Colon (tissue), 2 donors: Measurements from ENCODE around the gene COG5.

Experiments
- FAIRE-seq: peaks from 2 replicates; lab custom pipeline; 2012; peaks lifted over from hg19 to GRCh38; lab: Jason Lieb, UNC
- donor health status: control.
- donor health status: control.

The COG5 gene

GRCh38 chr7:107563775-107564552 is at the start of gene COG5, which contains the start of gene DUS4L:
COG5 (minus strand) TSS chr7:107563920; CDS start chr7:107563896, 24 bp downstream.
DUS4L (plus strand) TSS chr7:107563971; CDS start chr7:107567071, 3,100 bp downstream.
- no peak for FAIRE-seq

- no peak for FAIRE-seq
These were observed 49.7 kb upstream of the COG5 start for GRCh38 chr7:107613439-107613838.

- no peak for FAIRE-seq
These were observed 46.6 kb upstream of the COG5 start for GRCh38 chr7:107610323-107610722.

- FAIRE-seq, result no peak
These were observed 46.1 kb upstream of the COG5 start for GRCh38 chr7:107609811-107610261.

- no peak for FAIRE-seq
These were observed 42.6 kb upstream of the COG5 start for GRCh38 chr7:107606303-107606702.

- no peak for FAIRE-seq
These were observed 41.6 kb upstream of the COG5 start for GRCh38 chr7:107605218-107605815.

- no peak for FAIRE-seq
These were observed 37.1 kb upstream of the COG5 start for GRCh38 chr7:107600816-107601215.

- FAIRE-seq, result no peak
These were observed 35.5 kb upstream of the COG5 start for GRCh38 chr7:107599262-107599661.

GRCh38 chr7:107597953-107598352 is 34.2 kb upstream of the COG5 start:
- FAIRE-seq, result no peak

- no peak for FAIRE-seq
These were observed 33.8 kb upstream of the COG5 start for GRCh38 chr7:107597582-107597916.

- no peak for FAIRE-seq
These were observed 33.3 kb upstream of the COG5 start for GRCh38 chr7:107596881-107597581.

- FAIRE-seq, result no peak
These were observed 31.4 kb upstream of the COG5 start for GRCh38 chr7:107594961-107595737.

- no peak for FAIRE-seq
These were observed 29.3 kb upstream of the COG5 start for GRCh38 chr7:107593025-107593410.

- FAIRE-seq, result no peak
These were observed 28.8 kb upstream of the COG5 start for GRCh38 chr7:107592361-107593024.

- FAIRE-seq, result no peak
These were observed 27.7 kb upstream of the COG5 start for GRCh38 chr7:107591421-107591820.

- FAIRE-seq, result no peak
These were observed 24.9 kb upstream of the COG5 start for GRCh38 chr7:107588529-107589130.

- FAIRE-seq, result no peak
These were observed 21.0 kb upstream of the COG5 start for GRCh38 chr7:107584716-107585115.

- FAIRE-seq, result no peak
These were observed 19.2 kb upstream of the COG5 start for GRCh38 chr7:107582875-107583274.

- no peak for FAIRE-seq
These were observed 17.8 kb upstream of the COG5 start for GRCh38 chr7:107581387-107582013.

- FAIRE-seq, result no peak
These were observed 17.1 kb upstream of the COG5 start for GRCh38 chr7:107580716-107581383.
